GM12875 (cell line): Measurements from ENCODE around the gene CEACAM16.

Source experiments
- H3K4me3 ChIP-seq: one replicate; pipeline ENCODE4 v1.5.1; 2011; ENCODE audit warnings: low read depth, low read length, control low read depth
- TF ChIP-seq, protein P1 (sequence below): IDR thresholded peaks from 2 replicates; pipeline ENCODE4 v1.5.1; 2011; ENCODE audit warnings: low read depth, mild to moderate bottlenecking, control low read depth, inconsistent platforms, low read length, moderate library complexity, borderline replicate concordance; ENCODE audit not compliant: insufficient read depth

The CEACAM16 gene

DNA sequence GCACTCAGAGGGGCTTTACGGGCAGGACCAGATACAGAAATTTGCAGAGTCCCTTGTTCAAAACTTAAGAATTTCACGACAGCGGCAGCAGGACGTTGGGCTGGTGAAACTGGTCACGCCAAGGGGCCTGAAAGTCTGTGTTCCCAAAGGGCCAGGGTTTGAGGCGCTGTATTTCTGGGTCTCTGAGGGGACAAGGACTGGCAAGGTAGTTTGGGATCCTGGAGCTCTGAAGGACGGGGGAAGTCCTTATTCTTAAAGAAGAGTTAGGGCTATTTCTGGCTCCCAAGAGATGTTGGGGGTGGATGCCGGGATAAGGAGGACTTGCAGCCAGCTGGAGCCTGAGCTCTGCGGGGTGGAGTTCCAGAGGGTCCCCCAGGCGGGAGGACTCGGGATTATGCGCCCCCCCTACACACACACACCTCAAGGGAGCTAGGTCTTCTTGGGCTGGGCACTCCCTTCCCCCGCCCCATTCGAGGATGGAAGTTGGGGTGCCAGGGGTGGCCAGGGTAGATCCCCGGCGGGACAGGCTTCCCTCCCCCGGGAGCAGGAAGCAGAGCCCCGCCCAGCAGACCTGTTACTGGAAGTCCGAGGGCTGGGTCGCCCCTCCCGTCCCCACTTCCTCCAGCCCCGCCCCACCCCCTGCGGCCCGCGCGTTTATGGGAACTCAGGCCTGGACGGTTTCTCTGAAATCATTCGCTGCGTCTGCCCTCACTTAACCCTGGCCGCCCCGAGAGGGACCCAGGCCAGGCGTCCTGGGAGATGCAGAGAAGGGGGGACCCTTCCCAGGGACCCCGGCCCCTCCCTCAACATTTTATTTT, 55.2 kb downstream of the CEACAM16 start:
- TF ChIP-seq, protein P1, sequence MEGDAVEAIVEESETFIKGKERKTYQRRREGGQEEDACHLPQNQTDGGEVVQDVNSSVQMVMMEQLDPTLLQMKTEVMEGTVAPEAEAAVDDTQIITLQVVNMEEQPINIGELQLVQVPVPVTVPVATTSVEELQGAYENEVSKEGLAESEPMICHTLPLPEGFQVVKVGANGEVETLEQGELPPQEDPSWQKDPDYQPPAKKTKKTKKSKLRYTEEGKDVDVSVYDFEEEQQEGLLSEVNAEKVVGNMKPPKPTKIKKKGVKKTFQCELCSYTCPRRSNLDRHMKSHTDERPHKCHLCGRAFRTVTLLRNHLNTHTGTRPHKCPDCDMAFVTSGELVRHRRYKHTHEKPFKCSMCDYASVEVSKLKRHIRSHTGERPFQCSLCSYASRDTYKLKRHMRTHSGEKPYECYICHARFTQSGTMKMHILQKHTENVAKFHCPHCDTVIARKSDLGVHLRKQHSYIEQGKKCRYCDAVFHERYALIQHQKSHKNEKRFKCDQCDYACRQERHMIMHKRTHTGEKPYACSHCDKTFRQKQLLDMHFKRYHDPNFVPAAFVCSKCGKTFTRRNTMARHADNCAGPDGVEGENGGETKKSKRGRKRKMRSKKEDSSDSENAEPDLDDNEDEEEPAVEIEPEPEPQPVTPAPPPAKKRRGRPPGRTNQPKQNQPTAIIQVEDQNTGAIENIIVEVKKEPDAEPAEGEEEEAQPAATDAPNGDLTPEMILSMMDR: no peak
- H3K4me3 ChIP-seq: peak overlapping the region; percentile 63

GRCh38 chr19:44754750-44755080, 55.8 kb downstream of the CEACAM16 start:
- TF ChIP-seq, protein P1: no peak
- peak overlapping the region; percentile 63 for H3K4me3 ChIP-seq

- H3K4me3 ChIP-seq: no peak overlapping the region
Observed at GRCh38 chr19:44755219-44755618, 56.3 kb downstream of the CEACAM16 start.

GRCh38 chr19:44756089-44756562, 57.2 kb downstream of the CEACAM16 start:
- H3K4me3 ChIP-seq: no peak overlapping the region

More at GRCh38 chr19:44755219-44755618, 56.3 kb downstream of the CEACAM16 start:
- TF ChIP-seq, protein P1: no peak

DNA sequence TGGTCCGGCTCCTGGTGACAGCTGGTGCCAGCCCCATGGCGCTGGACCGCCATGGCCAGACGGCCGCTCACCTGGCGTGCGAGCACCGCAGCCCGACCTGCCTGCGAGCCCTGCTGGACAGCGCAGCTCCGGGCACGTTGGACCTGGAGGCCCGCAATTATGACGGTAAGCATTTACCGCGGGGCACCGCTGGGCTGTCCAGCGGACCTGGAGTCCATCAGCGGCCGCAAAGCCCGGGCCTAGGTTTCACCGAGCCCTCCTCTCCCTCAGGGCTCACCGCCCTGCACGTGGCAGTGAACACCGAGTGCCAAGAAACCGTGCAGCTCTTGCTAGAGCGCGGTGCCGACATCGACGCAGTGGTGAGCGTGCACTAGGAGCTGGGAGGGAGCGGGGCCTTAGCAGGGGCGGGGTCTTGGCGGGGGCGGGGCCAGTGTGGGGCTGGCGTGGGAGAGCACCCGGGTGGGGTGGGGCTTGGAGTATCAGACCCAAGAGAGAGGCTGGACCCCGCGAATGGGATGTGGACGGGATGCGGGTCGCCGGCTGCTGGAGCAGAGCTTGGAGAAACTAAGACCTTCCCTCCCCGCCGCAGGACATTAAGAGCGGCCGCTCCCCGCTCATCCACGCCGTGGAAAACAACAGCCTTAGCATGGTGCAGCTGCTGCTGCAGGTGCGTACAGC, 58.2 kb downstream of the CEACAM16 start:
- TF ChIP-seq, protein P1: no peak
- H3K4me3 ChIP-seq: no peak overlapping the region

More at GRCh38 chr19:44756089-44756562, 57.2 kb downstream of the CEACAM16 start:
- TF ChIP-seq, protein P1: no peak

DNA sequence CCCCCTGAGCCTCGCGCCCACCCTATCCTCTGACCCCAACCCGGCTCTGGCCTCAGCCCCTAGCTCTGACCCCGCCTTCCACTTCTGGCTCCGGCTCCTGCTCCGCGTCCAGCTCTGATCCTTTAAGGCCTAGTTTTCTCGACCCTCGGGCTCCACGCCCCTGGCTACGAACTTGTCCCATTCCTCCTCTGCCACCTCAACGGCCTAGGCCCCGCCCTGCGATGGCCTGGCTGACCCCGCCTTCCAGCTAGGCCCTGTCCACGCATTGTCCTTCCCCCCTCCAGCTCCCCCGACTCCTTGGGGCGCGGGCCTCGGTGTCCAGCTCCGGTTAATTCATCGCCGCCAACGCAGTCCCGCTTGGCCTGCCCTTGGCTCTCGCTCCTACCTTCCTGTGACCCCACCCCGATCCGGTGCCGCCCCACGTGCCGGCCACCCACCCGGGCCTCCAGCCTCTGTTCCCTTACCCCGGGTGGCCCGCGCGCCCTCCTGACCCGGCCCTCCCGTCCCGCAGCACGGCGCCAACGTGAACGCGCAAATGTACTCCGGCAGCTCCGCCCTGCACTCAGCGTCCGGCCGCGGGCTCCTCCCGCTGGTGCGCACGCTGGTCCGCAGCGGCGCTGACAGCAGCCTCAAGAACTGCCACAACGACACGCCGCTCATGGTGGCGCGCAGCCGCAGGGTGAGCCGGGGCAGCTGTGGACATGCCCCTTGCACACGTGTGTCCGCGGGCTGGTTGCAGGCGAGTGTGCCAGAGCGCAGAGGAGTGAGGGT, 59.0 kb downstream of the CEACAM16 start:
- no peak overlapping the region for H3K4me3 ChIP-seq
- TF ChIP-seq, protein P1: no peak
